Right lobe of liver (tissue), 4 donors: ENCODE data around the gene ATXN7L2.

Source experiments
- CTCF ChIP-seq, 4 donors: fragments of 200-600 bp in 3 of 4; fragments of 450-650 bp in 1 of 4; IDR thresholded peaks; one replicate each; pipeline versions ENCODE4 v1.5.1 to v1.8.0; 2016 to 2022; ENCODE audit warnings: antibody characterized with exemption in 4 of 4, mild to moderate bottlenecking in 2 of 4
- POLR2A ChIP-seq: fragments of 450-650 bp; IDR thresholded peaks from one replicate; pipeline ENCODE4 v1.6.1; 2017; ENCODE audit warnings: antibody characterized with exemption, mild to moderate bottlenecking
- donor health status: DM: no; HTN: no; CAD: no.
- donor health status: DM: no; HTN: no; CAD: no.
- donor health status: DM: no; HTN: yes; CAD: no.

GRCh38 chr1:109517337-109517736 is 33.6 kb downstream of the ATXN7L2 start:
- TF ChIP-seq CTCF (IDR thresholded peaks at IDR 0.05) (no peak), POLR2A (no peak)
